ENCODE results near the gene MEOX2.

DNA sequence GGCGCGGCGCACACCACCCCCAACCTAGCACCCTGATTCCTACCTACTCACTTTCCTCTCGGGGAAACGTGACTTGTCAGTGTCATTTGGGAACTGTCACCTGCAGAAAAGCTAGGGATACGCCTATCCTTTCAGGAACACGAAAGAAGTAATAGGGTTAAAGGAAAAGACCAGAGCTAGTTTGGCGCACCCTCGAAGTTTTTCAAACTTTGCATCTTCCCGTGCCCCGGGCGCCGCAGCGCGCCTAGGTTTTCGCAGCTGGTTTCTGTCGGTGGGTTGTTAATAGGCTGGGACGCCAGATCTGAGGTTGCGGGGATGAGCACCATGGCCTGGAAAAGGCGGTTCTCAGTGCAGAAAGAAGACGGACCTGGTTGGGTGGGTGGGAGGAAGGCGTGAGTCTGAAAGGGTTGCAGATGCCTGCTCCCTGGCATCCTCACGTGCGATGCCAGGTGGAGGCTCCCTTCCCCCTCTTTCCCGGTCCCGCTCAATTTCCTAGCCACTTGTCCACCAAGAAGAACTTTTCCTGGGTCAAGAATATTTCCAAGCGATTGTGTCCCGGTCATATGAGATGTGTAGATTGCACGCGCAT, 568 bp upstream of the MEOX2 start:
- no peak for TF ChIP-seq GATA2 (IDR thresholded peaks at IDR 0.05; ENCODE audit: low read depth, low read length)
- no peak for TF ChIP-seq GATA3 (IDR thresholded peaks at IDR 0.05; ENCODE audit: low read depth, low read length)

All from SH-SY5Y (cell line).